GM21515 (cell line): ENCODE results near the gene TLL1.
A peak's percentile ranks its signal among the peaks of the same experiment; 100 is the strongest.

ENCODE experiments used
- ATAC-seq: cut with Tn5 transposase; IDR thresholded peaks from one replicate; pipeline ENCODE4 v1.9.1; 2021; ENCODE audit not compliant: unreplicated experiment

TLL1 gene

GRCh38 chr4:166043801-166044200, 170.8 kb downstream of the TLL1 start:
- no peak for ATAC-seq

- no peak for ATAC-seq
These were observed 171.8 kb downstream of the TLL1 start for GRCh38 chr4:166044871-166045270.

GRCh38 chr4:166045457-166045856, 172.4 kb downstream of the TLL1 start:
- ATAC-seq, result peak; percentile 97

- ATAC-seq, result no peak
These were observed 176.0 kb downstream of the TLL1 start for GRCh38 chr4:166049036-166049435.

GRCh38 chr4:166064721-166065120, 191.7 kb downstream of the TLL1 start:
- ATAC-seq, result no peak

- ATAC-seq, result no peak
These were observed 192.3 kb downstream of the TLL1 start for GRCh38 chr4:166065324-166065723.

GRCh38 chr4:166066936-166067335, 193.9 kb downstream of the TLL1 start:
- no peak for ATAC-seq

- ATAC-seq, result no peak
These were observed 194.9 kb downstream of the TLL1 start for GRCh38 chr4:166067915-166068314.

- ATAC-seq, result no peak
These were observed 200.7 kb downstream of the TLL1 start for GRCh38 chr4:166073783-166074182.

GRCh38 chr4:166075599-166075998, 202.6 kb downstream of the TLL1 start:
- no peak for ATAC-seq

GRCh38 chr4:166077782-166078181, 204.7 kb downstream of the TLL1 start:
- no peak for ATAC-seq

GRCh38 chr4:166078383-166078782, 205.3 kb downstream of the TLL1 start:
- ATAC-seq, result no peak

GRCh38 chr4:166078955-166079354, 205.9 kb downstream of the TLL1 start:
- no peak for ATAC-seq

GRCh38 chr4:166087569-166087968, 214.5 kb downstream of the TLL1 start:
- no peak for ATAC-seq

GRCh38 chr4:166088576-166088975, 215.5 kb downstream of the TLL1 start:
- ATAC-seq, result no peak

GRCh38 chr4:166091146-166091545, 218.1 kb downstream of the TLL1 start:
- no peak for ATAC-seq

GRCh38 chr4:166091912-166092510, 219.0 kb downstream of the TLL1 start:
- ATAC-seq, result peak; percentile 81

GRCh38 chr4:166092797-166093290, 219.8 kb downstream of the TLL1 start:
- ATAC-seq, result no peak

- no peak for ATAC-seq
These were observed 231.6 kb downstream of the TLL1 start for GRCh38 chr4:166104623-166105022.

- ATAC-seq, result no peak
These were observed 248.9 kb downstream of the TLL1 start for GRCh38 chr4:166121897-166122296.

- no peak for ATAC-seq
These were observed 250.5 kb downstream of the TLL1 start for GRCh38 chr4:166123546-166123945.

GRCh38 chr4:166128403-166128802, 255.4 kb downstream of the TLL1 start:
- no peak for ATAC-seq

- no peak for ATAC-seq
These were observed 261.2 kb downstream of the TLL1 start for GRCh38 chr4:166134285-166134684.
